HG03175 (cell line): ENCODE data around the gene PDZD2.
"Not testable (repeated sequence)": the region's sequence is repeated elsewhere in the genome, so short reads cannot be mapped to it uniquely, and the experiment has no call there.

ENCODE experiments used
- ATAC-seq: cut with Tn5 transposase; IDR thresholded peaks from one replicate; pipeline ENCODE4 v1.9.1; 2021; ENCODE audit warnings: mild to moderate bottlenecking, moderate library complexity; ENCODE audit not compliant: unreplicated experiment

PDZD2 gene

GRCh38 chr5:32027093-32027716 is 388.3 kb downstream of the PDZD2 start:
- no peak for ATAC-seq

- no peak for ATAC-seq
Measured at GRCh38 chr5:32027717-32028458, 389.0 kb downstream of the PDZD2 start.

- no peak for ATAC-seq
Measured at GRCh38 chr5:32029261-32029660, 390.3 kb downstream of the PDZD2 start.

- ATAC-seq: no peak
Measured at GRCh38 chr5:32029781-32030180, 390.9 kb downstream of the PDZD2 start.

- ATAC-seq: no peak
Measured at GRCh38 chr5:32030222-32030621, 391.3 kb downstream of the PDZD2 start.

GRCh38 chr5:32030686-32031085 is 391.8 kb downstream of the PDZD2 start:
- no peak for ATAC-seq

GRCh38 chr5:32031089-32031488 is 392.2 kb downstream of the PDZD2 start:
- no peak for ATAC-seq

- no peak for ATAC-seq
Measured at GRCh38 chr5:32038523-32038922, 399.6 kb downstream of the PDZD2 start.

- not testable (repeated sequence) for ATAC-seq
Measured at GRCh38 chr5:32039133-32039532, 400.2 kb downstream of the PDZD2 start.

- not testable (repeated sequence) for ATAC-seq
Measured at GRCh38 chr5:32039601-32040000, 400.7 kb downstream of the PDZD2 start.

GRCh38 chr5:32040181-32040695 is 401.3 kb downstream of the PDZD2 start:
- not testable (repeated sequence) for ATAC-seq

- no peak for ATAC-seq
Measured at GRCh38 chr5:32042551-32042961, 403.6 kb downstream of the PDZD2 start.

- ATAC-seq: no peak
Measured at GRCh38 chr5:32043105-32043504, 404.2 kb downstream of the PDZD2 start.

GRCh38 chr5:32044434-32044833 is 405.5 kb downstream of the PDZD2 start:
- no peak for ATAC-seq

- no peak for ATAC-seq
Measured at GRCh38 chr5:32044939-32045338, 406.0 kb downstream of the PDZD2 start.

- no peak for ATAC-seq
Measured at GRCh38 chr5:32047056-32047455, 408.1 kb downstream of the PDZD2 start.

- ATAC-seq: no peak
Measured at GRCh38 chr5:32051796-32052195, 412.9 kb downstream of the PDZD2 start.

GRCh38 chr5:32055891-32056866 is 417.2 kb downstream of the PDZD2 start:
- no peak for ATAC-seq

GRCh38 chr5:32057187-32058096 is 418.5 kb downstream of the PDZD2 start:
- no peak for ATAC-seq

- ATAC-seq: no peak
Measured at GRCh38 chr5:32058101-32058500, 419.2 kb downstream of the PDZD2 start.
